Neutrophil (primary cell): ENCODE data around the gene NUP214.
"Not testable (repeated sequence)": the region's sequence is repeated elsewhere in the genome, so short reads cannot be mapped to it uniquely, and the experiment has no call there.

Source experiments
- H3K27ac ChIP-seq: fragments of 200-600 bp; sonication (generic); 2 replicates; pipeline ENCODE4 v1.5.1; 2016; ENCODE audit warnings: mild to moderate bottlenecking, moderate library complexity
- H3K27me3 ChIP-seq: fragments of 200-600 bp; sonication (generic); 2 replicates; pipeline ENCODE4 v1.6.0; 2016; ENCODE audit warnings: mild to moderate bottlenecking
- H3K36me3 ChIP-seq: fragments of 200-600 bp; sonication (generic); 2 replicates; pipeline ENCODE4 v1.5.1; 2017
- H3K4me1 ChIP-seq, 2 experiments: fragments of 200-600 bp in 1 of 2; sonication (generic) in 1 of 2; 1 replicate in 1 of 2; 2 replicates in 1 of 2; pipeline versions ENCODE4 v1.5.1 to v1.6.1; 2013 to 2016; ENCODE audit warnings: low read depth in 1 of 2, low read length in 1 of 2, mild to moderate bottlenecking in 1 of 2, moderate library complexity in 1 of 2; ENCODE audit not compliant: control insufficient read depth in 1 of 2, insufficient read depth in 1 of 2
- H3K4me3 ChIP-seq, 2 experiments: fragments of 200-600 bp in 1 of 2; sonication (generic) in 1 of 2; 1 replicate in 1 of 2; 2 replicates in 1 of 2; pipeline ENCODE4 v1.5.1; 2013 to 2016; ENCODE audit warnings: low read depth in 1 of 2, low read length in 1 of 2, mild to moderate bottlenecking in 1 of 2, moderate library complexity in 1 of 2
- H3K9me3 ChIP-seq: fragments of 200-600 bp; sonication (generic); 2 replicates; pipeline ENCODE4 v1.5.1; 2016
- TF ChIP-seq, protein P1 (sequence below): fragments of 200-600 bp; sonication (generic); IDR thresholded peaks from 2 replicates; pipeline ENCODE4 v1.5.1; 2016; ENCODE audit warnings: antibody characterized with exemption

Gene NUP214

GRCh38 chr9:131148966-131149687 lies 23.7 kb downstream of the NUP214 start:
- no peaks in the 10 kb centered on the region for H3K4me1 ChIP-seq
- peaks cover 5% of the 10 kb centered on the region for H3K9me3 ChIP-seq
- no peaks in the 10 kb centered on the region for H3K27me3 ChIP-seq
- H3K27ac ChIP-seq, result no peak overlapping the region
- TF ChIP-seq, protein P1, sequence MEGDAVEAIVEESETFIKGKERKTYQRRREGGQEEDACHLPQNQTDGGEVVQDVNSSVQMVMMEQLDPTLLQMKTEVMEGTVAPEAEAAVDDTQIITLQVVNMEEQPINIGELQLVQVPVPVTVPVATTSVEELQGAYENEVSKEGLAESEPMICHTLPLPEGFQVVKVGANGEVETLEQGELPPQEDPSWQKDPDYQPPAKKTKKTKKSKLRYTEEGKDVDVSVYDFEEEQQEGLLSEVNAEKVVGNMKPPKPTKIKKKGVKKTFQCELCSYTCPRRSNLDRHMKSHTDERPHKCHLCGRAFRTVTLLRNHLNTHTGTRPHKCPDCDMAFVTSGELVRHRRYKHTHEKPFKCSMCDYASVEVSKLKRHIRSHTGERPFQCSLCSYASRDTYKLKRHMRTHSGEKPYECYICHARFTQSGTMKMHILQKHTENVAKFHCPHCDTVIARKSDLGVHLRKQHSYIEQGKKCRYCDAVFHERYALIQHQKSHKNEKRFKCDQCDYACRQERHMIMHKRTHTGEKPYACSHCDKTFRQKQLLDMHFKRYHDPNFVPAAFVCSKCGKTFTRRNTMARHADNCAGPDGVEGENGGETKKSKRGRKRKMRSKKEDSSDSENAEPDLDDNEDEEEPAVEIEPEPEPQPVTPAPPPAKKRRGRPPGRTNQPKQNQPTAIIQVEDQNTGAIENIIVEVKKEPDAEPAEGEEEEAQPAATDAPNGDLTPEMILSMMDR, result no peak
- peaks cover 99% of the 10 kb centered on the region for H3K36me3 ChIP-seq
- no peak overlapping the region for H3K4me3 ChIP-seq

DNA sequence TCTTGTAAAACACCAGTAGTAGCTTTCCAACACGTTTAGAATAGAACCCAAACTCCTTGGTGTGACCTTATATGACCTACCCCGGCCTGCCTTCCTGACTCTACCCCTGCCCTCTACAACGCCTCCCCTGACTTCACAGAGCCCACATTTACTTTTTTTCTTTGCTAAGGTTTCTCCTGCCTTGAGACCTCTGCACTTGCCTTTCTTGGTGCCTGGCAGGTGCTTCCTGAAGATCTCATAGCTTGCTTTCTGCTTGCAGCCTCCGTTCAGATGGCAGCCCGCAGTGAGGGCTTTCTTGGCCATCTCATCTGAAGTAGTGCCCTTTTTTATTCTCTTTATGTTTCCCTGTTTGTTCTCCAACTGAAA lies 24.3 kb downstream of the NUP214 start:
- H3K27me3 ChIP-seq, result no peaks in the 10 kb centered on the region
- H3K36me3 ChIP-seq, result peaks cover 99% of the 10 kb centered on the region
- no peaks in the 10 kb centered on the region for H3K4me1 ChIP-seq
- no peak overlapping the region for H3K27ac ChIP-seq
- H3K4me3 ChIP-seq, result no peak overlapping the region
- TF ChIP-seq, protein P1, result no peak
- H3K9me3 ChIP-seq, result peaks cover 5% of the 10 kb centered on the region

- H3K9me3 ChIP-seq, result no peaks in the 10 kb centered on the region
- no peak overlapping the region for H3K27ac ChIP-seq
- H3K4me3 ChIP-seq, result no peak overlapping the region
- no peaks in the 10 kb centered on the region for H3K27me3 ChIP-seq
- peaks cover 85% of the 10 kb centered on the region for H3K36me3 ChIP-seq
- TF ChIP-seq, protein P1, result no peak
- no peaks in the 10 kb centered on the region for H3K4me1 ChIP-seq
Observed at GRCh38 chr9:131153595-131153994, 28.2 kb downstream of the NUP214 start.

GRCh38 chr9:131158673-131159072 lies 33.3 kb downstream of the NUP214 start:
- H3K27ac ChIP-seq, H3K9me3 ChIP-seq, H3K4me1 ChIP-seq, H3K4me3 ChIP-seq, H3K27me3 ChIP-seq: not testable (repeated sequence)
- H3K36me3 ChIP-seq, result peaks cover 84% of the 10 kb centered on the region

- Histone ChIP-seq H3K4me3 (no peak overlapping the region), H3K9me3 (no peaks in the 10 kb centered on the region), H3K27me3 (no peaks in the 10 kb centered on the region), H3K4me1 (no peaks in the 10 kb centered on the region), H3K36me3 (peaks cover 87% of the 10 kb centered on the region), H3K27ac (no peak overlapping the region)
- TF ChIP-seq, protein P1, result no peak
Observed at GRCh38 chr9:131160416-131161112, 35.2 kb downstream of the NUP214 start.

DNA sequence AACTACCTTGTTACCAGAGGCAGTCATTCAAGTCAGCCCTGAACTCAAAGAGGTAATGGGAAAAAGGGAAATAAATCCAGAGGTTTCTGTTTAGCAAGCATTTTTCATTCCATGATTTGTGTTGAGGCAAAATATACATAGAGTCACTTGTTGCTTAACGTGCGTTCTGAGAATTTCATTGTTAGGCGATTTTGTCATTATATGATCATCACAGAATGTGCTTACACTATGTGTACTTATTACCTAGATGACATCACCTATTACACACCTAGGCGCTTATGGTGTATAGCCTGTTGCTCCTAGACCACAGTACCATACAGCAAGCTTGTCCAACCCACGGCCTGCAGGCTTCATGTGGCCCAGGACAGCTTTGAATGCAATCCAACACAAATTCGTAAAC lies 36.2 kb downstream of the NUP214 start:
- H3K9me3 ChIP-seq, result no peaks in the 10 kb centered on the region
- H3K4me1 ChIP-seq, result no peaks in the 10 kb centered on the region
- TF ChIP-seq, protein P1, result no peak
- H3K27ac ChIP-seq, result no peak overlapping the region
- peaks cover 92% of the 10 kb centered on the region for H3K36me3 ChIP-seq
- no peaks in the 10 kb centered on the region for H3K27me3 ChIP-seq
- no peak overlapping the region for H3K4me3 ChIP-seq
